H4 (cell line): ENCODE data around the gene TSPOAP1. TPM values are rescaled to one million over a fixed set of nuclear protein-coding genes. Genes with fewer than 3 reads are reported as not detected.
"Not testable (repeated sequence)": the region's sequence is repeated elsewhere in the genome, so short reads cannot be mapped to it uniquely, and the experiment has no call there.

Experiments used
- DNase-seq: peaks from one replicate; pipeline ENCODE4 v3.0.0-alpha.2; 2015; ENCODE audit warnings: low spot score
- total RNA-seq: library from RNA; depleted of rRNA; stranded (reverse); fragments of >200 nt; shearing (Covaris generic); gene quantifications from 2 replicates; pipeline ENCODE4 v1.2.3, GENCODE V29; 2014

The TSPOAP1 gene
- total RNA-seq, 1 experiment from 2014 or later, result not detected

GRCh38 chr17:58341136-58341860 lies 12.7 kb upstream of the TSPOAP1 start:
- DNase-seq, result not testable (repeated sequence)

GRCh38 chr17:58340405-58340876 lies 11.8 kb upstream of the TSPOAP1 start:
- DNase-seq, result no peak

- no peak for DNase-seq
Observed at GRCh38 chr17:58339755-58340404, 11.3 kb upstream of the TSPOAP1 start.

- DNase-seq, result peak; percentile 67
Observed at GRCh38 chr17:58338841-58339754, 10.5 kb upstream of the TSPOAP1 start.

GRCh38 chr17:58338454-58338840 lies 9.9 kb upstream of the TSPOAP1 start:
- DNase-seq, result no peak

- DNase-seq, result peak; percentile 84
Observed at GRCh38 chr17:58337600-58338453, 9.2 kb upstream of the TSPOAP1 start.

- DNase-seq, result no peak
Observed at GRCh38 chr17:58337210-58337599, 8.6 kb upstream of the TSPOAP1 start.

- DNase-seq, result no peak
Observed at GRCh38 chr17:58336456-58337209, 8.0 kb upstream of the TSPOAP1 start.

- peak; percentile 72 for DNase-seq
Observed at GRCh38 chr17:58335779-58336455, 7.3 kb upstream of the TSPOAP1 start.

GRCh38 chr17:58335061-58335731 lies 6.6 kb upstream of the TSPOAP1 start:
- DNase-seq, result no peak

- DNase-seq, result no peak
Observed at GRCh38 chr17:58334661-58335060, 6.1 kb upstream of the TSPOAP1 start.

- no peak for DNase-seq
Observed at GRCh38 chr17:58334256-58334655, 5.7 kb upstream of the TSPOAP1 start.

GRCh38 chr17:58333736-58334207 lies 5.2 kb upstream of the TSPOAP1 start:
- no peak for DNase-seq

- DNase-seq, result no peak
Observed at GRCh38 chr17:58332778-58333735, 4.5 kb upstream of the TSPOAP1 start.

GRCh38 chr17:58331815-58332777 lies 3.5 kb upstream of the TSPOAP1 start:
- no peak for DNase-seq

GRCh38 chr17:58330997-58331814 lies 2.6 kb upstream of the TSPOAP1 start:
- no peak for DNase-seq
